Measurements from ENCODE around the gene STK32A.

The STK32A gene

DNA sequence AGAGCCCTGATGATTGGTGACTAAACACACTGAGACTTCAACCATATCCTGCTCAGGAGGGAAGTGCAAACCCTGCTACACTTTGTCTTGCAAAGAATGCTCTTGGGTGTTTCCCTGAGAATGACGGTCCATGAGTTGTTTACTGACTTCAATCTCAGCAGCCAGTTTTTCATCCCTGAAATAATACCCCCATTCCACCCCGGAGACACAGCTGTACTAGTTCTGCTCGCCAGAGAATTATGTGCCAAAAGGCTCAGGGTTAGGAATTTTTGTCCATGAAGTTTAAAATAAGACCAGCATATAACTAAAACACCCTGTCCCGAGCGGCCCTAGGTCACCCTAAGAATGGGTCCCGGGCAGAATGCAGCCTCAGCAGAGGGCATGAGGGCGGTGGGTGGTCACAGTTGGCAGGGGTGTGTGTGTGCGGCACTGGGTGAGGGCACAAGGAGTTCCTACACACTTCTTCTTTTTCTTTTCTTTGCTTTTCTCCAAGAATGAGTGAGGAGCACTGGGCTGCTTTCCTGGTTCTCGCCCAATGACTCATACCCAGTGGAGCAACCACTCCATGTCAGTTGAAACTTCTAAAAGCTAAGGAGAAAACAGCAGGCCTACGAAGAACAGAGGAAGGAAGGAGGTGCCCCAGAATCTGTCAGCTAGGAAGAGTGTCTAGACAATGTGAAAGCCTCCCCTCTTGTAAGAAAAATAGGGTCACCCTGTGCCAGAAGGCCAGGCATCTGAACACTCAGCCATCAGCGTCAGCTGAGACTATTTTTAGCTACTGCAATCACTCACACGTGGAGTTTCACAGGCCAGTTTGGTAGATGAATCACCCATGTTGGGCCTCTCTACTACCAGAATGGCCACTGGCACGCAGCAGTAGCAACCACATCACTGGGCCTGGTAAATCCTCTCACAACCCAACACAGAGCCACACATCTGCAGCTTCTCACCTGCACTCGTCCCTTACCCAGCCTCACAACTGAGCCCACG lies 169.1 kb downstream of the STK32A start:
- Histone ChIP-seq H4K20me1 (ENCODE audit: control insufficient read depth, insufficient read depth, low read depth, low read length) (no peaks in the 10 kb centered on the region), H3K4me2 (ENCODE audit: low read length) (no peak overlapping the region), H3K4me3 (ENCODE audit: low read length) (no peak overlapping the region), H3K9me3 (ENCODE audit: control insufficient read depth, insufficient read depth, low read length) (no peaks in the 10 kb centered on the region), H3K9me2 (replicated peaks; ENCODE audit: control insufficient read depth, low read length) (no peaks in the 10 kb centered on the region), H3K4me1 (ENCODE audit: control insufficient read depth, low read length) (no peaks in the 10 kb centered on the region), H3K79me2 (ENCODE audit: control insufficient read depth, low read length) (no peaks in the 10 kb centered on the region), H3K27me3 (ENCODE audit: control insufficient read depth, low read length) (no peaks in the 10 kb centered on the region), H3F3A (ENCODE audit: control insufficient read depth, insufficient read depth) (no peaks in the 10 kb centered on the region), H3K36me3 (ENCODE audit: control insufficient read depth, low read length) (no peaks in the 10 kb centered on the region), H3K27ac (ENCODE audit: low read depth, low read length) (no peak overlapping the region)
- TF ChIP-seq, protein P1, sequence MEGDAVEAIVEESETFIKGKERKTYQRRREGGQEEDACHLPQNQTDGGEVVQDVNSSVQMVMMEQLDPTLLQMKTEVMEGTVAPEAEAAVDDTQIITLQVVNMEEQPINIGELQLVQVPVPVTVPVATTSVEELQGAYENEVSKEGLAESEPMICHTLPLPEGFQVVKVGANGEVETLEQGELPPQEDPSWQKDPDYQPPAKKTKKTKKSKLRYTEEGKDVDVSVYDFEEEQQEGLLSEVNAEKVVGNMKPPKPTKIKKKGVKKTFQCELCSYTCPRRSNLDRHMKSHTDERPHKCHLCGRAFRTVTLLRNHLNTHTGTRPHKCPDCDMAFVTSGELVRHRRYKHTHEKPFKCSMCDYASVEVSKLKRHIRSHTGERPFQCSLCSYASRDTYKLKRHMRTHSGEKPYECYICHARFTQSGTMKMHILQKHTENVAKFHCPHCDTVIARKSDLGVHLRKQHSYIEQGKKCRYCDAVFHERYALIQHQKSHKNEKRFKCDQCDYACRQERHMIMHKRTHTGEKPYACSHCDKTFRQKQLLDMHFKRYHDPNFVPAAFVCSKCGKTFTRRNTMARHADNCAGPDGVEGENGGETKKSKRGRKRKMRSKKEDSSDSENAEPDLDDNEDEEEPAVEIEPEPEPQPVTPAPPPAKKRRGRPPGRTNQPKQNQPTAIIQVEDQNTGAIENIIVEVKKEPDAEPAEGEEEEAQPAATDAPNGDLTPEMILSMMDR (IDR thresholded peaks at IDR 0.05; ENCODE audit: low read depth, low read length, poor library complexity, severe bottlenecking): no peak
- TF ChIP-seq EZH2phosphoT487 (IDR thresholded peaks at IDR 0.05; ENCODE audit: borderline replicate concordance, low read length): no peak

DNA sequence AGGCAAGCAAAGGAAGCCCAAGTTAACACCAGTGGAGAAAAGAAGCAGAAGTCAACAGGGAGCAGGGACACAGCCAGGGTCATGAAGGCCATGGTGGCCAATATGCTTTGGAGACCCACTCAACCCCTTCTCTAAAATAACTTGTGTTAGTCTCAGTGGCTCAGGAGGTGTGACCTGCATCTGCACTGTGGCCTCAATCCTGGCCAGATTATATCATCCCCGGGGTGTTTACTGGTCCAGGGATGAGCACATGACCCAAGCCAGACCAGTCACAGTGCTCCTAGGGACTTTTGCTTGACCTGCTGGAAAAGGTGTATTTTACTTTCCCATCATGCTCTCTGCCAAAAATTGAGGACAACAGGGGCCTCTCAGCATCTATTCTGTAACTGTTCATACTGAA lies 169.9 kb downstream of the STK32A start:
- Histone ChIP-seq H3K4me2 (ENCODE audit: low read length) (no peak overlapping the region), H3K27me3 (ENCODE audit: control insufficient read depth, low read length) (no peaks in the 10 kb centered on the region), H4K20me1 (ENCODE audit: control insufficient read depth, insufficient read depth, low read depth, low read length) (no peaks in the 10 kb centered on the region), H3K79me2 (ENCODE audit: control insufficient read depth, low read length) (no peaks in the 10 kb centered on the region), H3K4me1 (ENCODE audit: control insufficient read depth, low read length) (no peaks in the 10 kb centered on the region), H3K36me3 (ENCODE audit: control insufficient read depth, low read length) (no peaks in the 10 kb centered on the region), H3K9me2 (replicated peaks; ENCODE audit: control insufficient read depth, low read length) (no peaks in the 10 kb centered on the region), H3K4me3 (ENCODE audit: low read length) (no peak overlapping the region), H3F3A (ENCODE audit: control insufficient read depth, insufficient read depth) (no peaks in the 10 kb centered on the region), H3K9me3 (ENCODE audit: control insufficient read depth, insufficient read depth, low read length) (no peaks in the 10 kb centered on the region), H3K27ac (ENCODE audit: low read depth, low read length) (no peak overlapping the region)
- no peak for TF ChIP-seq EZH2phosphoT487 (IDR thresholded peaks at IDR 0.05; ENCODE audit: borderline replicate concordance, low read length)
- TF ChIP-seq, protein P1 (IDR thresholded peaks at IDR 0.05; ENCODE audit: low read depth, low read length, poor library complexity, severe bottlenecking): no peak

DNA sequence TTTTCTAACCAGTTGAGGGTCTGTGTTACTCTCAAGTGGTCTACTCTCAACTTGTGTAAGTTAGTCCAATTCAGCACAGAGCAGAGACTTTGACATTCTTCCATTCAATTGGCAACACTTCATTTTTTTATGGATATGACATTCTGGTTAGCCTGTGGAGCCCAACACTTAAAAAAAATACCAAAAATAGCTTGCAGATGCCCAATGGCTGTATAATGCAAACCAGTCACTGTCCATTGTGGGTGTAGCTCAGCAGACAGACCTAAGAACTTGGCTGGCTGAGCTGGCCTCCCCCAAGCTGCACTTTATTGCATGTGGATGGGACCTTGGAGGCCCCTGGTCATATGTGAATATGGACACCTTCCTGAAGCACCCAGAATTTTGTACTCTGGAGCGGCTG lies 171.8 kb downstream of the STK32A start:
- H3K9me3 ChIP-seq (ENCODE audit: control insufficient read depth, insufficient read depth, low read length): no peaks in the 10 kb centered on the region
- no peaks in the 10 kb centered on the region for H3K79me2 ChIP-seq (ENCODE audit: control insufficient read depth, low read length)
- no peaks in the 10 kb centered on the region for H3K4me1 ChIP-seq (ENCODE audit: control insufficient read depth, low read length)
- H3F3A ChIP-seq (ENCODE audit: control insufficient read depth, insufficient read depth): no peaks in the 10 kb centered on the region
- no peaks in the 10 kb centered on the region for H3K36me3 ChIP-seq (ENCODE audit: control insufficient read depth, low read length)
- no peaks in the 10 kb centered on the region for H4K20me1 ChIP-seq (ENCODE audit: control insufficient read depth, insufficient read depth, low read depth, low read length)
- no peak for TF ChIP-seq EZH2phosphoT487 (IDR thresholded peaks at IDR 0.05; ENCODE audit: borderline replicate concordance, low read length)
- TF ChIP-seq, protein P1 (IDR thresholded peaks at IDR 0.05; ENCODE audit: low read depth, low read length, poor library complexity, severe bottlenecking): no peak
- no peak overlapping the region for H3K4me2 ChIP-seq (ENCODE audit: low read length)
- H3K27me3 ChIP-seq (ENCODE audit: control insufficient read depth, low read length): no peaks in the 10 kb centered on the region
- no peaks in the 10 kb centered on the region for H3K9me2 ChIP-seq (replicated peaks; ENCODE audit: control insufficient read depth, low read length)
- H3K4me3 ChIP-seq (ENCODE audit: low read length): no peak overlapping the region
- H3K27ac ChIP-seq (ENCODE audit: low read depth, low read length): no peak overlapping the region

All from DOHH2 (cell line).